ENCODE results near the gene HINFP. TPM values are rescaled to one million over a fixed set of nuclear protein-coding genes. Genes with fewer than 3 reads are reported as not detected.

HINFP gene
- total RNA-seq, 1 experiment from 2014 or later: 42.4 TPM

- Histone ChIP-seq H3K79me1 (ENCODE audit: insufficient read depth, low read depth, low read length, poor library complexity, severe bottlenecking) (peaks cover under 1% of the 10 kb centered on the region), H4K5ac (ENCODE audit: insufficient read length, low read depth, low read length) (no peak overlapping the region), H3K18ac (ENCODE audit: insufficient read length, low read depth, low read length) (no peak overlapping the region), H2AK5ac (ENCODE audit: insufficient read length, low read length) (no peak overlapping the region), H3K14ac (ENCODE audit: insufficient read depth, low read length) (no peak overlapping the region), H3K4ac (ENCODE audit: low read depth, low read length) (no peak overlapping the region), H3K23me2 (ENCODE audit: insufficient read length, low read depth, low read length, poor library complexity, severe bottlenecking) (peaks cover 4% of the 10 kb centered on the region), H2BK120ac (ENCODE audit: low read depth, low read length, poor library complexity, severe bottlenecking) (no peak overlapping the region), H2BK12ac (ENCODE audit: insufficient read length, low read depth, low read length) (no peak overlapping the region), H3K79me2 (ENCODE audit: insufficient read depth, low read length) (no peaks in the 10 kb centered on the region; the same call in 1 of the 2 replicates), H3K9ac (ENCODE audit: extremely low read depth, insufficient read length, low read length) (no peak overlapping the region), H3K27ac (ENCODE audit: insufficient read length, low read depth, low read length) (no peak overlapping the region), H2BK20ac (ENCODE audit: low read depth, low read length, poor library complexity, severe bottlenecking) (no peak overlapping the region), H3K27me3 (ENCODE audit: insufficient read depth, low read length) (no peaks in the 10 kb centered on the region), H2AFZ (ENCODE audit: low read length) (no peak overlapping the region), H4K20me1 (ENCODE audit: control insufficient read depth, insufficient read depth, insufficient read length) (no peaks in the 10 kb centered on the region), H4K8ac (replicated peaks; ENCODE audit: insufficient read length, low read depth, low read length) (no peak overlapping the region), H3K4me2 (ENCODE audit: insufficient read depth, insufficient read length, low read length) (no peak overlapping the region), H3K23ac (ENCODE audit: insufficient read length, low read depth, low read length) (no peak overlapping the region), H3K4me1 (ENCODE audit: insufficient read depth, low read length) (no peaks in the 10 kb centered on the region), H2BK5ac (ENCODE audit: insufficient read length, low read length) (no peak overlapping the region), H3K9me3 (ENCODE audit: control insufficient read depth, low read depth, low read length) (no peaks in the 10 kb centered on the region), H3K56ac (ENCODE audit: insufficient read length, low read depth, low read length) (no peak overlapping the region), H4K91ac (ENCODE audit: insufficient read length, low read depth, low read length) (no peak overlapping the region), H3T11ph (ENCODE audit: low read length) (no peak overlapping the region), H2BK15ac (ENCODE audit: low read depth, low read length) (no peak overlapping the region)
- no CpG with 5 or more reads among the region's 7 CpGs for WGBS (ENCODE audit: extremely low coverage, insufficient read length, low lambda C conversion rate)
- DNase-seq: no peak
- Mint-ChIP-seq H3K4me3 (no peak overlapping the region), H3K9me3 (no peaks in the 10 kb centered on the region), H3K4me1 (peaks cover 7 to 13% of the 10 kb centered on the region in 2 experiments; a peak in 3 of 4 replicates), H3K27ac (no peak overlapping the region; a peak in 2 of 7 replicates), H3K36me3 (ENCODE audit: insufficient read depth in 1 of 3, low read depth in 3 of 3) (peaks cover 18 to 57% (median 51%) of the 10 kb centered on the region in 3 experiments; a peak in 6 of 7 replicates), H3K27me3 (ENCODE audit: low read depth) (no peaks in the 10 kb centered on the region)
- no peak for TF ChIP-seq CTCF (conservative IDR thresholded peaks at IDR 0.05)
Measured at GRCh38 chr11:119081682-119082260, 39.6 kb upstream of the HINFP start.

All from H9 (cell line).